ENCODE measurements around the gene N4BP2L2.

N4BP2L2 gene

DNA sequence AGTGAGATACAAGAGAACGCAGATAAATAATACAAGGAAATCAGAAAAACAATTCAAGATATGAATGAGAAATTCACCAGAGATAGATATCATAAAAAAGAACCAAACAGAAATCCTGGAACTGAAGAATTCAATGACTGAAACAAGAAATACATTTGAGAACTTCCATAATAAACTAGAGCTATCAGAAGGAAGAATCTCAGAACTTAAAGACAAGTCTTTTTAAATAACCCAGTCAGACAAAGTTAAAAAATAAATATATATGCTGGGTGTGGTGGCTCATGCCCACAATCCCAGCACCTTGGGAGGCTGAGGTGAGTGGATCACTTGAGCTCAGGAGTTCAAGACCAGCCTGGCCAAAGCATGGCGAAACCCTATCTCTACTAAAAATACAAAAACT, 82.0 kb downstream of the N4BP2L2 start:
- DNase-seq: no peak

DNA sequence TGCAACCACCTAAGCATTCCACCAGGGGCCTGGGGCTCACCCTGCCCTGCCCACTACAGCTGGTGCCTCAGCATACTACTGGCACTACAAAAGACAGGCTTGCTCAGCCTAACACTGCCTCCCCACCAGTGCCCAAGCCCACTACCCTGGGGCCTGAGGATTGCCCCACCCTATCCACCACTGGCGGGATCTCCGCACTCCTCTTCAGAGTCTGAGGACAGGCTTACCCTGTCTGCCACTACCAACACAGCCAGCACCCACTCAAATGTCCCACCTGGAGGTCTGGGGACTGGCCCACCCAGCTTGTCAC, 83.0 kb downstream of the N4BP2L2 start:
- no peak for DNase-seq

DNA sequence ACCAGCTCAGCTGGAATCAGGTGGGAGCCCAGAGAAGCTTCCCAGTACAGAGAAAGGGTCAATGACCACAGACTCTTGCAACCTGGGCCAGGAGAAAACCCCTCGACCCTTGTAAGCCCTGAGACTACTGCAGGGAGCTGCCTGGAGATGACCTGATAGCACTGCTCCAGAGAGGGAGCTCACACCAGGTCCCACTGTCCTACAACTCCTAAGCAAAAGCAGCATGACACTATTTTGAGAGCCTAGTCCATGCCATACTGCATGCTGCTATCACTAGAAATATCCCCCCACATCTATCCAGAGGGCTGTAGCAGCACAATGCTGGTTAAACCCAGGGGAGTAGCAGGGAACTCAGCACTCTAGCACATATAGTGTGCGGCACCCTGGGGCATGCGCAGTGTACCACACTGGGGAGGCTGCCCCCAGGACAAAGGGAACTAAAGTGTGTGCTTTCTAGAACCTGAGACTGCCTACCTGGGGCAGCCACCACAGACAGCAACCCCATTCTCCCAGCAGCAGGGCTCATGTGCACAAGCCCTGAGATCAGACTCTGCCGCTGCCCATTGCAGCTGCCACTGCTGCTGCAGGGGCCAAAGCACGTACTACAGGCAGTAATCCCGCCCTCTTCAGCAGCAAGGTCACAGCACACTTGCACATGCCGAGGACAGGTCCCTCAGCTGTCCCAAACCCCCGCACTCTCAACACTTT, 83.6 kb downstream of the N4BP2L2 start:
- DNase-seq: no peak

DNA sequence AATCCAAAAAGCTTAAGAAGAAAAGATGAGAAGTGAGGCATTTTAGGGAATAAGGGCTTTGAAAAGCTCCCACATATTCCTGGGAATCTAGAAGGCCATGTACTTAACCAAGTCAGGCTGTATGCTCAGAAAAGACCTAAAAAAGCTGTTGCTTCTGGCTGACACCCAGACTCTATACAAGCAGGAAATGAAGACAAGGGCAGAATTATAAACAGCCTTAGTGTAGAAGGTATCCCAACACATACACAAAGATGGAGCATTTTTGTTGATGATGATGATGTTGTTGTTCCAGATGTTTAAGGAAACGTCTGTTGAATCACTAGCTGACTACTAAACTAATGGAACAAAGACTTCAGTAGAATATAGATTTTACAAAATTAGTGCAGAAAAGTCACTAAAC, 84.6 kb downstream of the N4BP2L2 start:
- no peak for DNase-seq

DNA sequence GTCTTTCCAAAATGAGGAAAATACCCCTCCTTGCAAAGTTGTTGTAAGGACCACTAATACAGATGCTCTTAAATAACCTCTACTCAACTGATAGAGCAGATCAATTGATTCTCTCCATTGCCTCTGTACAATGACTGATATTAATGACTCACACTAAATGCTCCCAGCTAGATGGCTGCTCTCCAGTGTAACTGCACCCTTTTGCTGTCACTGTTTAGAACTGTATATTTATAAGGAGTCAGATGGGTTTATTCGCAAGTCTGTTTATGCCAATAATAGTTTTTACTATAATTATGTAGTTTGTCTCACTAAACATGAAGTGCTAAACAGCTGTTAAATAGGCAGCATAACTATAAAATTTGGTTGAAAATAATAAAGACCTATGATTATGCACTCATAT, 89.6 kb downstream of the N4BP2L2 start:
- DNase-seq: no peak

DNA sequence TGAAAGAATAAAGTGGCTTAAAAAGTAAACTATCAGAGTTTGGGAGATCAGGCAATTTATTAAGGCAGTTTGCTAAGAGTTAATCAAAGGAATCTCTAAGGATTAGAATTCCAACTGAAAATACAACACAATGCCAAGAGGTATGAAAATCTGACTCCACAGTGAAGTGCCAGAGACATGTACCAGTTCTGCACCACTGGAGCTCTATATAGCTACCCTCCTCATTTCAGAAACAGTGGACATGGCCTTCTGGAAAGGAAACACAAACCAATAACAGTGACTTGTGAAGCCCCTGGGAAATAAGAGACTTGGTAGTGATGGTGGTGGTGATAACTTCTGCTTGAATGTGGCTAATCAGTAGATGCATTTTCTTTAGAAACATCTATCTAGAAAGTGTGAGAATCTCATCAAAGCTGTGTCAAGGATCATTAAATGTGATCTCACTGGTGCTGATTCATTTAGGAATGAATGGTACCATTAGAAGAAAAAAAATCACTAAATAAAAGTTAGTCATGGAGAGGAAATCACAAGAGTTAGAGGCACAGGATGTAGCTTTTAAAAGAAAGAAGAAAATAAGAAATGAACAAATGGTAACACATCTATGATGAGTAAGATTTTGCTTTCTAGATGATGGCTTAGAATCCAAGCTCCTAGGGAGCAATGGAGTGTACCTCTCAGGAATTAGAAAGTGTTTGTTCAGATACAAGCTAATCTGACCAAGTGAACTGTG, 90.5 kb downstream of the N4BP2L2 start:
- no peak for DNase-seq

DNA sequence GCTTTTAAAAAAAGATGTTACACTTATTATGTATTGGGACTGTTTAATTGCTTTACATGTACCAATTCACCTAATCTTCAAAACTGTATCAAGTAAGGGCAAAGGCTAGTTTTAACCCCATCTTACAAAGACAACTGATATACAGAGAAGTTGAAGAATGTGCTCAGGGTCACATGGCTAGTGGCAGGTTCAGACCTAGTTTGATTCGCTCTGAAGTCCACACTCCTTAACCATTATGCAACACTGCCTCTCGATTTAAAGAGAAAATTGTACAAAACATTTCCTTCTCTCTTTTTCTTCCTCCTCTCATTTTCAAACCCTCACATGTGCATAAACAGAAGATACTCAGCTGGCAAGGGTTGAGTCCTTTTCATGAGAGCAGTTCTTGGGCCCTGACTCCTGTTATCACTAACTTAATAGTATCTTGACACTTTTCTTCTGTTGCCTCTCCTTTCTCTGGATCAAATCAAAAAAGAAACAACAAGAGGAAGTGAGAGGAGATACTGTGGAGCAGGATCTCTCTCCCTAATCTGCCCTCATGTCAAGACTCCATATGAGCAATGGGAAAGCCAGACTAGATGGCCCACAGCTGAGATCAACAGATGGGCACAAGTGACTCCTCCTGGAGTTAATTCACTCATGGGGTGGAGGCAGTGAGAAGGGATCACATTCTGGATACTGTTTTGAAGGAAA, 91.7 kb downstream of the N4BP2L2 start:
- DNase-seq: no peak

DNA sequence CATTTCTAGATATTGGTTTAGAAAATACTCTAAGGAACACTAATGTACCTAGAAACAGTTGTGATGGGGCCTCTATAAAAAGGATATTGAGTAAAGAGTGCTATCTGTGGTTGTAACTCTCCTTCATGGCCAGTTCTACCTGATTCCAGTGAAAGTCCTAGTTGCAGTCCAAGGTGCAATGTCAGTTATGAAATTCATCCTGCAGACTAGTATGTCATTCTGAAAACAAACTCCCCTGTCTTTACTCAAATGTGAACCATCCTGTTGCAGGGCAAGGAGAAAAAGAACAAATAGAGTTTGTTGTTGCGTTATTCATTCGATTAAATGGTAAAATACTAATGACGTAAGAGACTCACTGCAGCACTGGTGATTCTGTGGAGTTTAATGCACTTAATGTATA, 92.4 kb downstream of the N4BP2L2 start:
- DNase-seq: no peak

DNA sequence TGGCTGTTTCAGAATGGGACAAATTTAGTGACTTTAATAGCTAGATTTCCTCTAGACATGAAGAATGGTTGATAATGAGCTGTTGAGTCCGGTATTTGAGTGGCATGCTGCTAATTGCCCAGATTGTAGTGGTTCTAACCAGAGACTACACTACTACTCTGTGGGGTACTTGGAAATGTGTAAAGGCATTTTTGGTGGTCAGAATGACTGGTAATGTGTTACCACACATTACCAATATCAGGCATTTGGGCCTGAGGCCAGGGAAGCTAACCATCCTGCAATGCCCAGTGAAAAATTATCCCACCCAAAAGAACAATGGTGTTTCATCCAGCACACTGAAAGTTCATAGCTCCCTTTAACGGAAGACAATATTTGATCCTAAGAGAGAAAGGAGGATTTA, 93.1 kb downstream of the N4BP2L2 start:
- no peak for DNase-seq

DNA sequence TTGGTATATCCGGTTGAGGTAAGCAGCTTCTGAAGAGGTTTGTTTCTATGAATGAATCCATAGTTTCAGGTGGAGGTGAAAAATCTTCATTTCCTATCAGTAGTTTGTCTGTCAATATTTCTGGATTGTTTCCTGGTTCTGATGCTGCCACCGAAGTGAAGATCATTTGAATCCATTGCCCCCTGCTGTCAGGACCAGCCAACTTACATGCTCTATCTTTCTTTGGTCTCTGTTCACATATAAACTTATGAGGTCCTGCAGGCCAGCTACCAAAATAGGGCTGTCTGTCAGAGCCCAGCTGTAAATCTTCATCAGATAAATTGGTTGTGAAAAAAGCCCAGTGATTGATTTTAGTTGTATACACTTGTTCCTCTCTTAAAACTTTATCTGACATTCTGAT, 95.5 kb downstream of the N4BP2L2 start:
- no peak for DNase-seq

DNA sequence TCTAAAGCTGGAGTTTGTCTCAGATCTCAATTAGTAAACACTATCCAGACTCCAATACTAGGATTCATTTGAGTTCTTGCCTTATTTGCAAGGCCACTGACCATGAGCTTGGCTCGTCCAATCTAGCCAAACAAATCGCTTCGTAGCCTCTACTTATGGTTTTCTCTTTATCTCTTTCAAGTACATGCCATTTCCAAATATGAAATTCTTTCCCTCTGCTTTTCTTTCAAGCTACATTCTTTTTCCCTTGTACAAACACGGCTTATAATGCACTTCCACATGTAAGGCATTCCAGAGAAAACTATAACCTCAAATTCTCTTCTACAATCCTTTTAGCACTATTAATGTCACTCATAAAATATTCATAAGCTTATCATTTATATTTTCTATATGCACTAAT, 99.7 kb downstream of the N4BP2L2 start:
- DNase-seq: no peak

DNA sequence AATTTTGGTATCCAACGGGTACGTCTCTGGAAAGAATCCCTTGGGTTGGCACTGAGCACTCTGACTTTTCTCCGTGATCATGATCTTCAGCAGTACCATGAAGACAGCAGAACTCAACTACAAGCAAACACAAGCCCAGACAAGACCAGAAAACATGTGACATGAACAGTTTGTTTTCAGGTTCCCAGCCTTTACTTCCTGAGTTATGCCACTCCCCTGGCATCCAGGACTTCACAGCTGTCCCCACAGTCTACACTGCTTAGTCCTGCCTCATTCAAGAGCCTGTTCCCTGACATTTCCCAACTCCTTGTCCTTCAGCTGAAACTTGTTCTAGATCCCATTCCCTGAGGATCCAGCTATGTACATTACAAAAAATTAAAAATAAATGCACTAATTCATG, 105.7 kb downstream of the N4BP2L2 start:
- no peak for DNase-seq

DNA sequence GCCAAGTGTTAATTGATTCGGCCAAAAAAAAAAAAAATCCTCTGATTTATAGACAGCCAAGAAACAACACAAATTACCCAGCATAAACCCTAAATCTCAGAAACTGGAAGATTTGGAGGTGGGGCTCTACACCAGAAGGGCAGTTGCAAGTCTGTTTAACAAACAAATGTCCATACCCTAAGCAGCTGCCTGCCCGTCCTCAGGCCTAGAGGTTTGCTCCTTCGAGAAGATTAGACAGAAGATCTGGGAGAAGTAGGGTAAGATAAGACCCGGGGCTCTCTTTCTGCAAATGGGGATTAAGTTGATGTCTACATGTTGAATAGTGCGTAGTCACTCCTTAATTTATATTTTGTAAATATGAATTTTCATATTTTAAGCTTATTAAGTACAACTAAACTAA, 107.2 kb downstream of the N4BP2L2 start:
- DNase-seq: no peak

DNA sequence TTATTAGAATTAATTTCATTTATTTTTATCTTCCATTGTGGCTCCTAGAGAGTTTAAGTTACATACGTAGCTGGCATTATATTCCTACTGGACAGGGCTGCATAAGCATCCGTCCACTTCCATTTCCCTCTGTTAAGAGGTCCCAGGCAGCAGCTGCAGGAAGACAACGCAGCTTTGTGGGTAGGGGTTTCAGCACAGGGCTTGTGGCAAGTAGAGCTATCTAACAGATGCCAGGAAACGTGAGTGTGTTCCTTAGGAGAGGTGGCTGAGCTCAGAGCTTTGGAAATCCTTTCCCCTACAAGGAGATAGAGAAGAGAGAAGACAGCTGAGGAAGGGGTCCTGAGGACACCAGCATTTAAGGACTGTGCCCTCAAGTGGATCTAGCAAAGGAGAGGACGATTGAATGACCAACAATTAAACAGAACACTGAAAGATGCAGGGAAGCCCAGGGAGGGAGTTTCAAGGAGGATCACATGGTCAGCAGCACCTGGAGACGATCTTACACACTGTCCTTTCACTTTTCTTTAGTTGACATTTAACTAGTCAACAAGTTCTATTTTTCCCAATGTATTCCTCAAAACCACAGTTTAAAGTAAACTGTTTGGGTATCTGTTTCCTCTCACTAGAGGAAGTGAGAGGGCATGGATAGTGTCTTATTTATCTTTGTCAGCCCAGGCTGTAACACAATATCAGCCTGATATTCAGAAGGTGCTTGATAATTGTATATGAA, 108.4 kb downstream of the N4BP2L2 start:
- no peak for DNase-seq

DNA sequence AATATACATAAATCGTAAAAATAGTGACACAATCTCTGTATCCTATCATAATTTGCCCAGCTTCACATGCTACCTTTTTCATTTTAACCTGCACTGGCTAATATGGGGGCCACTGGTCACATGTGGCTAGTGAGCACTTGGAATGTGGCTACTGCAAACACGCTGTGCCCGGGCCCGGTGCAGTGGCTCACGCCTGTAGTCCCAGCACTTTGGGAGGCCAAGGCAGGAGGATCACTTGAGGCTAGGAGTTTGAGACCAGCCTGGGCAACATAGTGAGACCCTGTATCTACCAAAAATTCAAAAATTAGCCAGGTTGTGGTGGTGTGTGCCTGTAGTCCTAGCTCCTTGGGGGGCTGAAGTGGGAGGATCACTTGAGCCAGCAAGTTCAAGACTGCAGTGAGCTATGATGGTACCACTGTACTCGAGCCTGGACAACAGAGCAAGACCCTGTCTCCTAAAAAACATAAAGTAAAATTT, 109.1 kb downstream of the N4BP2L2 start:
- no peak for DNase-seq

DNA sequence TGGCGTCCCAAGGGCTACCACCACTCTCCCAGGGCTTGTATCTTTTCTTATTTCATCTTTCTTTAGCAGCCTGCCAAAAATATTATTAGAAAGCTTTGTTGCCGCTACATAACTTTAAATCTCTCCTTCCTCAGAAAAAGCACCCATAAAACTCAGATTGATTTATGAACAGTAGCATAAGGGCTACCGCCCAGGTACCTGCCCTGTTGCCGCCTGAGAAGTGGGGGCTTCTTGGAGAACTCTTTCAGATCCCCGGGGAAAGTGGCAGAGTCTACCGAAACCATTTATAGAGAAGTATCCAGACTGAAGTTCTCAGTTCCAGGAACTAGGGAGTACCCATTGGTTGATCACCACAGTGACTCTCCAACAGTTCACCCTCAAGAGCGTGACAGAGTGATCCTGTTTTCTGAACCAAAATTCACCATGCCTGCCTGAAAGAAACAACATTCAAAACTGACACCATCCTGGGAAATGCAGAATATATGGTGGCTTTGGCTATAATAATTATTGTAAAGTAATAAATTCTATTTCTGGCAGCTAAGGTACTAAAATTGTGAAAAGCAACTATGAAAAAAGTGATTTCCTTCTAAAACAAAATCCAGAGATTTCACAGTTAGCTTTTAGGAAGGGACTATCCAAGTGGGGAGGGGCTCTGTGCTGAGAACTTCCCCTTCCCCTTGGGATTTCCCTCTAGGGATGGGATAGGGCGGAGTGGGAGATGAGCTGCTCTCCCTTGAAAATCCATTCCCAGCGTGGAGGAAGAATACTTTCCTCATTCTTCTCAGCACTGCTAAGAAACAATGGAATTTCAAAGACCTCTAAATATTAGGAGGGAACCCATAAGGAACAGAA, 109.8 kb downstream of the N4BP2L2 start:
- no peak for DNase-seq

DNA sequence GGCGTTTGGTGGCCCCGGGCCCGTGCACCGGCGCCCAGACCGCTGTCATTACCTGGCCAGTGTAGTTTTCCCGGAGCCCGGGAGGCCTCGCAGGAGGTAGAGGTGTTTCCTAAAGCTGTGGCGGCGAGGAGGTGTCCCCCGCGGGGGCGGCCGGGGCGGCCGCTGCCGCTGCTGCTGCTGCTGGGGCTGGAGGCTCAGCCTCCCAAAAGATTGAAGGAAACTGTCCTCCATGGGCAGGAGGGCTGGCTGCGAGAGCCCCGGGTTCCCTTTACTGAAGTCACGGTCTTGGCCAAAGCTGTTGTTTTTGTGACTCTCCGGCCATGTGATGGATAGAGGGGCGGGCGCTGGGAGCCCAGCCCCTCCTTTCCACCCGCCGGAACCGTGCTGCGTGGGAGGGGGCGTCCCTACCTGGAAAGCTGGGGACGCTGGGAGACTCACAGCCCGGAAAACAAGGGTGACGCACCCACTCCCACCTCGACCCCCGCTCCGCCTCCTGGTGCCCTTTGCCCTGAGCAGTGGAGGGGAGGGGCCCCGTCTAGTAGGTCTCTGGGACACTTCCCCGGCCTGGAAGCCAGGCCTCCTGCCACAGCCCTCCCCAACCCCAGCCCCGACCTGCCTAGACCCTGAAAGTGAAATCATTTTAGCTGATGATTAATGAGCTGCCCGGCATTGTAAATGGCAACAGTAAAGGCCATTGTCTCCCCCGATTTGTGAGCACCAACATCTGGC, 110.6 kb downstream of the N4BP2L2 start, which contains the start of gene N4BP2L1:
N4BP2L1 (minus strand) TSS at position 279 of the 729 bp plus-strand sequence; CDS start at position 231, 48 bp downstream.
- peak; percentile 77 for DNase-seq

DNA sequence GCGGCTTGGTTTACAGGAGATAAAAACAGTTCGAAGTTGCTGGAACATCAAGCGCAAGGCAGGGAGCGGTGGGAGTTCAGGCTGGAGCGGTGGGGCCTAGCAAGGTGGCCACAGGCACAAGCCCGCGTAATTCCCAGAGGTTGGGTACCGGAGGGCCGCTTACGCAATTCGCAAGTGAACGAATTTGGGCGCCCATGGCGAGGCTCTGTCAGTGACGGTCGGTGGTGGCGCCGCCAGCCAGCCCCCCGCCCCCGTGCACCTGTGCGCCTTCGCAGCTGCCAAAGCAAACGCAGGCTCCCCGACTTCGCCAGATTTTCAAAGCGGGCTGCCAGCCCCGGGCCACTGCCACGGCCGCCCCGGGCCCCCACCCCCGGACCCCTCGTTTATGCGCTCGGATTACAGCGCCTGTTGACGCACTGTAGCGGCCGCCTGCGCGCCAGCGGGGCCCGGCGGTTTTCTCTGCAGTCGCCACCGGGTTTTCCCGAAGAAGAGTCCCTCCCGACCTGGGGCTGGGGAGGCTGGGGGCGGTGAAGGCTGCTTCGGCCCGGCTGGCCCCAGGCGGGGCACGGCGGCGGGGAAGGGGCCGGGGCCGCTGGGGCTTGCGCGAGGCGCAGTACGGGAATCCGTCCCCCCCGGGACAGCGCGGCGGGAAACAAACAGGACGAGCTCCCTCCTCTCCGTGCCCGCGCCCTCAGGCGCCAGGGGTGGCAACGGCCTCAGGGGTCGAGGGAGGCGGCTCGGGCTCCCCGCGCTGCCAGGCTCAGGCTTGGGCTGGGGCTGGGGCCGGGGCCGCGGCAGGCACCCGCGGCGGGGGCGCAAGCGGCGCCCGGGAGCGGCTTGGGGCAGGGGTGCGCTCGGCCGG, 111.4 kb downstream of the N4BP2L2 start:
- peak; percentile 73 for DNase-seq

DNA sequence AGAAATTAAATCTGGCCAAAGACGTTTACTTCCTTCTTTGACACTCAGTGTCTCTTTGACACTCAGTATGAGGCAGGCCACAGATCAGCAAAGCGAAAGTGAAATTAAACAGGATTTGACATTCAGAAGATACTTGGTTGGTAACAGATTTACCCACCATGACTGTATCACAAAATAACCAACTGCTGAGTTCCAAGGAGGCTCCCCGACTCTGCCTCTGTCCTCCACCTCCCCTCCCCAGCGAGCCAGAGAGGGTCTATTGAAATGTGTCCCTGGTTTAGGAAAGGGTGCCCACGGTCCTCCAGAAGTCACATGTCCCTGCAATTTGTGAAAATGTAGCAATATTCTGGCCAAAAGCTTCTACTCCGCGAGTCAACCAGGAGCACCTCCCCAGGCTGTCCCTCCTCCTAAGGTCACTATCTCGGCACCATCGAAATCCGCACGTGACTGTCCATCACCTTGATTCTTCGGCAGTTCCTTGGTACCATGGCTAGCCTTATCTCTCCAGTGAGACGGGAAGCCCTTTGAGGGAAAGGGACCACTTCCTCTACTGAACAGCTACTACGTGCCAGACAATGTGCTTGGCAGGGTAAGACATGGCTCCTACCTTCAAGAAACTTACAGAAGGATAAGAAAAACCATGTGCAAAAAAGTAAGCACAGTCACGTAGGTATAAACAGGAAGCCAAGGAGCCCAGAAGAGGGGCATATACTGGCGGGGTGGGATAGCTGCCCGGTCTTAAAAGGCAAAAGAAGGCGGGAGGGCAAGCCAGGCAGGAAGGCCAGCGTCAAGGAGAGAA, 112.2 kb downstream of the N4BP2L2 start:
- no peak for DNase-seq

DNA sequence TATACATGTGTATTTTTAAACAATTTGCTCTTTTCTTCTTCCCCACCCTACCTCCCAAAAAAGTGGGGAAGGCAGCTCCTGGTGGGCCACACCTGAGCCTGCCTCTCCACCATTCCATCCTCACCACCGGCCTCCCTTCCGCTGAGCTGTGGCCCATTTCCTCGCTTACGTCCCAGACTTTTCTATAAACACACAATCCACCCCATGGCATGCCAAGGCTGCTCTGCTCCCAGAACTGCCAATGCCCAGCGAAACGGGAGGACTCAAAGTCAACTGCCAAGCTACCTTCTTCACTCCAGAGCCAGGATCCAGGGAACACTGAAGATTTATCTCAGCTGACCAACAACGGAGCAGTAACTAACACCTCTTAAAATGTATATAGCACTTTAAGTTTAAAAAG, 113.4 kb downstream of the N4BP2L2 start:
- DNase-seq: no peak

Measured in right forelimb (tissue), 1 donor.